Measurements from ENCODE around the gene BFAR.

The BFAR gene

GRCh38 chr16:14658063-14658462, 25.3 kb downstream of the BFAR start:
- no peaks in the 10 kb centered on the region for H3K9me3 ChIP-seq (ENCODE audit: low read length)
- TF ChIP-seq, protein P1, sequence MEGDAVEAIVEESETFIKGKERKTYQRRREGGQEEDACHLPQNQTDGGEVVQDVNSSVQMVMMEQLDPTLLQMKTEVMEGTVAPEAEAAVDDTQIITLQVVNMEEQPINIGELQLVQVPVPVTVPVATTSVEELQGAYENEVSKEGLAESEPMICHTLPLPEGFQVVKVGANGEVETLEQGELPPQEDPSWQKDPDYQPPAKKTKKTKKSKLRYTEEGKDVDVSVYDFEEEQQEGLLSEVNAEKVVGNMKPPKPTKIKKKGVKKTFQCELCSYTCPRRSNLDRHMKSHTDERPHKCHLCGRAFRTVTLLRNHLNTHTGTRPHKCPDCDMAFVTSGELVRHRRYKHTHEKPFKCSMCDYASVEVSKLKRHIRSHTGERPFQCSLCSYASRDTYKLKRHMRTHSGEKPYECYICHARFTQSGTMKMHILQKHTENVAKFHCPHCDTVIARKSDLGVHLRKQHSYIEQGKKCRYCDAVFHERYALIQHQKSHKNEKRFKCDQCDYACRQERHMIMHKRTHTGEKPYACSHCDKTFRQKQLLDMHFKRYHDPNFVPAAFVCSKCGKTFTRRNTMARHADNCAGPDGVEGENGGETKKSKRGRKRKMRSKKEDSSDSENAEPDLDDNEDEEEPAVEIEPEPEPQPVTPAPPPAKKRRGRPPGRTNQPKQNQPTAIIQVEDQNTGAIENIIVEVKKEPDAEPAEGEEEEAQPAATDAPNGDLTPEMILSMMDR (IDR thresholded peaks at IDR 0.05; ENCODE audit: low read length): no peak
- TF ChIP-seq EZH2 (IDR thresholded peaks at IDR 0.05; ENCODE audit: borderline replicate concordance, low read length): no peak
- H3K4me3 ChIP-seq (ENCODE audit: low read depth, low read length, poor library complexity, severe bottlenecking): no peak overlapping the region
- no peaks in the 10 kb centered on the region for H3K79me2 ChIP-seq (ENCODE audit: insufficient read depth, low read length)
- peak overlapping the region; percentile 23; the same call in 1 of the 2 replicates for H3K9ac ChIP-seq (ENCODE audit: low read length)
- peak overlapping the region; percentile 21; the same call in 1 of the 2 replicates for H3K4me2 ChIP-seq (ENCODE audit: low read length)
- H3K27ac ChIP-seq (ENCODE audit: low read depth, low read length, poor library complexity, severe bottlenecking): peak overlapping the region; percentile 83
- peaks cover 86% of the 10 kb centered on the region for H3K36me3 ChIP-seq (ENCODE audit: insufficient read depth, low read length)
- no peaks in the 10 kb centered on the region for H3F3A ChIP-seq (ENCODE audit: insufficient read depth, low read length)
- H4K20me1 ChIP-seq (ENCODE audit: insufficient read depth, low read length): no peaks in the 10 kb centered on the region
- H2AFZ ChIP-seq (ENCODE audit: low read length): no peak overlapping the region
- no peaks in the 10 kb centered on the region for H3K27me3 ChIP-seq (ENCODE audit: insufficient read depth, low read length)
- no peaks in the 10 kb centered on the region for H3K9me2 ChIP-seq (ENCODE audit: low read depth, low read length)
- peaks cover 15% of the 10 kb centered on the region for H3K4me1 ChIP-seq (ENCODE audit: insufficient read depth, low read length, severe bottlenecking)

DNA sequence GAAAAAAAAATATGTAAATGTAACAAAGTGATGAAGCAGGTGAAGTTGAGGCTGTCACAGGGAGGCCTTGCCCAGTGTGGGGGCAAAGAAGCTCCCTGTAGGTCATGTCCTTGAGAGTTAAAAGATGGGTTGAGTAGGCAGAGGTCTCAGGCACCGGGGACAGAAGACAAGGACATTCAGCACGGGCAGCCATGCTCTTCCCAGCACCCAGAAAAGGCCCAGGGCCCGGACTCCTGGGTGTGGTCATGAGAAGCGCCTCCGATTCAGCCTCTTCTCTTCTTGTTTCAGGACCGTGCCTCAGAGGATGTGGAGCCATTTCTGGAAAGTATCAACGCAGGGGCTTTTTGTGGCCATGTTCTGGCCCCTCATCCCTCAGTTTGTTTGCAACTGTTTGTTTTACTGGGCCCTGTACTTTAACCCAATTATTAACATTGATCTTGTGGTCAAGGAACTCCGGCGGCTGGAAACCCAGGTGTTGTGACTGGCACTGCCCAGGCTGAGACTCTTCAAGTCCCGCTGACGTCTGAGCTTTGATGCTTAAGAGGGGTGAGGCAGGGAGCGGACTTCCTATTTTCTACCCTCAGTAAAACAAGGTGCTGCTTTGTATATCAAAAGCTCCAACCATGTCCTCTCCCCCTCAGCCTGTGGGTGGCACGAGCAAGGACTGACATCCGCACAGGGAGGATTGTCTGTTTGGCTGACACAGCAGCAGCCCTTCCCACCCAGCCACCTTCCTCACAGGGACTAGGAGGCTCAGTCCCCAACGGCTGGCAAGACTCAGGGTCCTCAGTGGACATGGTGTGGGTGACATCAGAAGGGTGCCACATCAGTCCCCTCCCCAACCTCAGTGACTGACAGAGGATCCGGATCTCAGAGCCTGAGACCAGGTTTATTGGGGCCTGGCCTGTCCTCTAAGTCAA, 34.9 kb downstream of the BFAR start:
- no peak for TF ChIP-seq EZH2 (IDR thresholded peaks at IDR 0.05; ENCODE audit: borderline replicate concordance, low read length)
- TF ChIP-seq, protein P1 (IDR thresholded peaks at IDR 0.05; ENCODE audit: low read length): no peak
- H3K4me1 ChIP-seq (ENCODE audit: insufficient read depth, low read length, severe bottlenecking): peaks cover 23% of the 10 kb centered on the region

DNA sequence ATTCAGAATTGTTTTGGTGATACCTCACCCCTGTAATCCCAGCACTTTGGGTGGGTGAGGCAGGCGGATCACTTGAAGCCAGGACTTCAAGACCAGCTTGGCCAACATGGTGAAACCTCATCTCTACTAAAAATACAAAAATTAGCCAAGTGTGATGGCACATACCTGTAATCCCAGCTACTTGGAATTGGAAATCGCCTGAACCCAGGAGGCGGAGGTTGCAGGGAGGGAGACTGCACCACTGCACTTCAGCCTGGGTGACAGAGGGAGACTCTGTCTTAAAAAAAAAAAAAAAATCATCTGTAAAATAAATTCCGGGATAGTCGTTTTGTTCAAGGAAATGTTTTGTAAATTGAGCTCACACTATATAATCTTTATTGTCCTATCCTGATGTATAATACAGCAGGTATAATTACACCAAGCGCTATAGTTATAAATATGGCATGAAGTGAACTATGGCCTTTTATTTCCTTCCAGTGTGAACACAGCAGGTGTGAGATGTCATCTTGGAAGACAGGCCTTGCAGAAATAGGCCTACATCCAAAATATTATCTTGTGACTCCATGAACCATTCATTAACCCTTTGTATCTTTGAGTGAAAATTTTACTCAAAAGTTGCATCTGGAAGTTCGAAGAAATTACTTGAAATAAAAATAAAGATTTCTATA, 35.9 kb downstream of the BFAR start:
- H3K36me3 ChIP-seq (ENCODE audit: insufficient read depth, low read length): peaks cover 54% of the 10 kb centered on the region
- TF ChIP-seq, protein P1 (IDR thresholded peaks at IDR 0.05; ENCODE audit: low read length): no peak
- no peak for TF ChIP-seq EZH2 (IDR thresholded peaks at IDR 0.05; ENCODE audit: borderline replicate concordance, low read length)
- H3F3A ChIP-seq (ENCODE audit: insufficient read depth, low read length): no peaks in the 10 kb centered on the region
- H3K4me1 ChIP-seq (ENCODE audit: insufficient read depth, low read length, severe bottlenecking): peaks cover 28% of the 10 kb centered on the region
- H2AFZ ChIP-seq (ENCODE audit: low read length): no peak overlapping the region
- no peak overlapping the region for H3K9ac ChIP-seq (ENCODE audit: low read length)
- H3K27me3 ChIP-seq (ENCODE audit: insufficient read depth, low read length): no peaks in the 10 kb centered on the region
- H3K9me3 ChIP-seq (ENCODE audit: low read length): no peaks in the 10 kb centered on the region
- H3K4me3 ChIP-seq (ENCODE audit: low read depth, low read length, poor library complexity, severe bottlenecking): no peak overlapping the region
- H3K9me2 ChIP-seq (ENCODE audit: low read depth, low read length): no peaks in the 10 kb centered on the region
- no peaks in the 10 kb centered on the region for H3K79me2 ChIP-seq (ENCODE audit: insufficient read depth, low read length)
- peak overlapping the region; percentile 86 for H3K27ac ChIP-seq (ENCODE audit: low read depth, low read length, poor library complexity, severe bottlenecking)
- H3K4me2 ChIP-seq (ENCODE audit: low read length): no peak overlapping the region
- no peaks in the 10 kb centered on the region for H4K20me1 ChIP-seq (ENCODE audit: insufficient read depth, low read length)

More for the DNA sequence above, 34.9 kb downstream of the BFAR start:
- Histone ChIP-seq H3K4me3 (ENCODE audit: low read depth, low read length, poor library complexity, severe bottlenecking) (no peak overlapping the region), H4K20me1 (ENCODE audit: insufficient read depth, low read length) (no peaks in the 10 kb centered on the region), H3K27me3 (ENCODE audit: insufficient read depth, low read length) (no peaks in the 10 kb centered on the region), H3K9me3 (ENCODE audit: low read length) (no peaks in the 10 kb centered on the region), H3K79me2 (ENCODE audit: insufficient read depth, low read length) (no peaks in the 10 kb centered on the region), H3K27ac (ENCODE audit: low read depth, low read length, poor library complexity, severe bottlenecking) (peak overlapping the region; percentile 86), H3K9ac (ENCODE audit: low read length) (no peak overlapping the region; the same call in 1 of the 2 replicates), H3K9me2 (ENCODE audit: low read depth, low read length) (no peaks in the 10 kb centered on the region), H3K36me3 (ENCODE audit: insufficient read depth, low read length) (peaks cover 64% of the 10 kb centered on the region), H3F3A (ENCODE audit: insufficient read depth, low read length) (no peaks in the 10 kb centered on the region), H2AFZ (ENCODE audit: low read length) (no peak overlapping the region), H3K4me2 (ENCODE audit: low read length) (no peak overlapping the region; the same call in 1 of the 2 replicates)
